ENCODE results near the gene SLC7A5.

Gene SLC7A5

DNA sequence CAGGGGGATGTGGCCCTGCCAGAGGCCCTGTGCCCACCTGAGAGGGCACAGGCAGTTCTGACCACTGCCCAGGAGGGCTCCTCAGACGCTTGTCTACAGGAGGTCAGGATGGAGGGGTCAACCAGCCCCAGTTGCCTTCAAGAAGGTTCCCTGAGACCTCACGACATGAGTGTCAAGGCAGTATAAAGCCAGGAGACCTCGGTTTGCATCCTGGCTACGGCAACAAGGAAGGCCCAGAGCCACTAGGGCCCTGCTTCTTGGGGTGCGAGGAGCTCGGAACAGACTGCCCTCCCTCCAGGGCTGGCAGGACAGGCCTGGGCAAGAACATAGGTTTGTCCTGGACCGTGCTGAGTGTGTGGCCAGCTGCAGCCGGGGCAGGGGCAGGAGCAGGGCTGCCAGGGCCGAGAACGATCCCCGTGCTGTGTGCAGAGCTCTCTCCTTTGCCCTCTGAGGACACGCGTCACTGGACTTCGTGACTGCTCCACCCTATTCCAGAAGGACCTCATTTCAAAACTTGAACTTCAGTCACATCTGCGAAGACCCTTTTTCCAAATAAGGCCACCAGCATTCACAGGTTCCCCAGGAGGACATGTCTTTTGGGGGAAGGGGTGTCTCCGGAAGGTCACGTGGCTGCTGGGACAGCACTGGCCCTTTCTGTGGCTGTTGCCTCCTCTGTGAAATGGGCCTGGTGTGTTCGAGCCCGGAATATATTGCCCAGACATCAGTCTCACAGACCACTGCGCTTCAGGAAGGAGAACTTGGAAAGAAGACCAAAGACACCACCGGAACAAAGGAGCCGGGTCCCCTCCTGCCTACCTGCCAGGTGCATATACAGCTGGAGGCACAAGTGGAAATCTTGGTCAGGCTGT is 27.7 kb downstream of the SLC7A5 start:
- FAIRE-seq (no peak), DNase-seq (ENCODE audit: insufficient read length, low spot score) (no peak)
- TF ChIP-seq, protein P1, sequence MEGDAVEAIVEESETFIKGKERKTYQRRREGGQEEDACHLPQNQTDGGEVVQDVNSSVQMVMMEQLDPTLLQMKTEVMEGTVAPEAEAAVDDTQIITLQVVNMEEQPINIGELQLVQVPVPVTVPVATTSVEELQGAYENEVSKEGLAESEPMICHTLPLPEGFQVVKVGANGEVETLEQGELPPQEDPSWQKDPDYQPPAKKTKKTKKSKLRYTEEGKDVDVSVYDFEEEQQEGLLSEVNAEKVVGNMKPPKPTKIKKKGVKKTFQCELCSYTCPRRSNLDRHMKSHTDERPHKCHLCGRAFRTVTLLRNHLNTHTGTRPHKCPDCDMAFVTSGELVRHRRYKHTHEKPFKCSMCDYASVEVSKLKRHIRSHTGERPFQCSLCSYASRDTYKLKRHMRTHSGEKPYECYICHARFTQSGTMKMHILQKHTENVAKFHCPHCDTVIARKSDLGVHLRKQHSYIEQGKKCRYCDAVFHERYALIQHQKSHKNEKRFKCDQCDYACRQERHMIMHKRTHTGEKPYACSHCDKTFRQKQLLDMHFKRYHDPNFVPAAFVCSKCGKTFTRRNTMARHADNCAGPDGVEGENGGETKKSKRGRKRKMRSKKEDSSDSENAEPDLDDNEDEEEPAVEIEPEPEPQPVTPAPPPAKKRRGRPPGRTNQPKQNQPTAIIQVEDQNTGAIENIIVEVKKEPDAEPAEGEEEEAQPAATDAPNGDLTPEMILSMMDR (IDR thresholded peaks at IDR 0.05; ENCODE audit: insufficient read depth, missing control alignments), result no peak

DNA sequence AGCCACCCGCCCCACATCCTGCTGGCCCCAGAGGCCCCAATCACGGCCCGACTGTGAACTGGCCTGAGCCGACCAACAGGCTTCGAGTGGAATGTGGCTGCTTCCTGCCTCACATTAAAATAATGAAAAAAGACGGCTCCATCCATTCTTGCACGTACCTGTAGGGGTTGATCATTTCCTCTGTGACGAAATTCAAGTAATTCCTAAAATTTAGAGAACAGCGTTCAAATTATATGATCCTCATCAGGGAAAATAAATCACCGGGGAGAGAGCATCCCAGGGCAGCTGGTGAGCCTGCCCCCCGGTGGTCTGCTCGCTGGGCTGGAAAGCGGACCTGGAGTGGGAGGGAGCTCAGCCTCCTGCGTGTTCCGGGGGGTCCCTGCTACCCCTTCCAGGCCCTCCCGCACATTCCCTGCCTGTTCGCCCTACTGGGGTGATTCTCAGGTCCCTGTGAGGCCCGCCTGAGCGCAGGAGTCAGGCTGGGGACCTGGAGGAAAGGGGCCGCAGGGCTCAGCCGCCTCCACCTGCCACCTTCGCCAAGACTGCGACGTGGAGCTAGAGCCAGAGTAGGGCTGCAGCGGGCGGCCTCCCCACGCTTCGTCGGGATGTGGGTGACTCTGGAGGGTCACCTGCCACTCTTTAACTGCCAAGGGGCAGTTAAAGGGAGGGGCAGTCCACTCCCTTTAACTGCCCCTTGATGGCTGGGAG is 28.9 kb downstream of the SLC7A5 start:
- no peak for DNase-seq (ENCODE audit: insufficient read length, low spot score)
- FAIRE-seq, result no peak
- TF ChIP-seq, protein P1 (IDR thresholded peaks at IDR 0.05; ENCODE audit: insufficient read depth, missing control alignments), result no peak

DNA sequence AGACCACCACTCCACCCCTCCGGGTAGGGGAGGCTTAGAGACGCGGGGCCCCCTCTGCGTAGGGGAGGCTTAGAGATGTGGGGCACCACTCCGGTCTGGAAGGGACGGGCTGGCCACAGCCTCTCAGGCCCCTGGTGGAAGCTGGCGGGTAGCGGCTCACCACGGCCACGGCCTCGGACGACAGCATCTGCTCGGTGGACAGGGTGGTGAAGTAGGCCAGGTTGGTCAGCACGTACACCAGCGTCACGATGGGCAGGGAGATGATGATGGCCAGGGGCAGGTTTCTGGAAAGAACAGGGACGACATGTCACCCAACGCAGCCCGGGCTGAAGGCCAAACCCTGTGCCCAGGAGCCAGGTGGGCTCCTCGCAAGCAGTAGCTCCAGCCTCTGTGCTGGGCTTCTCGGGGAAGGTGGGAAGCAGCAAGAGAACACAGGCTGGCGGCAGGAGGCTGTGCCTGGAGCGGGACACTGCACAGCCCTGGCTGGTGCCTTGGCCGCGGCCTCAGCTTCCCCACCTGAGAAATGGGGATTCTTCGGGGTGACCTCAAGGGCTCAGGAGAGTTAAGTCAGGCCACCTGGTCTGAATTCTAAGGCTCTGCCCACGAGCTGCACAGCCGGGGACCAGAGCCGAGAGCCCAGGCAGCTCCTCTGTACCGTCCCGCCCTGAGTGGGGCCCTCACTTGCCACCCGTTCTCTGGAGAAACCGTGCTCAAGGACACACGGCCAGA is 29.6 kb downstream of the SLC7A5 start:
- FAIRE-seq, result no peak
- TF ChIP-seq, protein P1 (IDR thresholded peaks at IDR 0.05; ENCODE audit: insufficient read depth, missing control alignments), result no peak
- DNase-seq (ENCODE audit: insufficient read length, low spot score), result no peak

DNA sequence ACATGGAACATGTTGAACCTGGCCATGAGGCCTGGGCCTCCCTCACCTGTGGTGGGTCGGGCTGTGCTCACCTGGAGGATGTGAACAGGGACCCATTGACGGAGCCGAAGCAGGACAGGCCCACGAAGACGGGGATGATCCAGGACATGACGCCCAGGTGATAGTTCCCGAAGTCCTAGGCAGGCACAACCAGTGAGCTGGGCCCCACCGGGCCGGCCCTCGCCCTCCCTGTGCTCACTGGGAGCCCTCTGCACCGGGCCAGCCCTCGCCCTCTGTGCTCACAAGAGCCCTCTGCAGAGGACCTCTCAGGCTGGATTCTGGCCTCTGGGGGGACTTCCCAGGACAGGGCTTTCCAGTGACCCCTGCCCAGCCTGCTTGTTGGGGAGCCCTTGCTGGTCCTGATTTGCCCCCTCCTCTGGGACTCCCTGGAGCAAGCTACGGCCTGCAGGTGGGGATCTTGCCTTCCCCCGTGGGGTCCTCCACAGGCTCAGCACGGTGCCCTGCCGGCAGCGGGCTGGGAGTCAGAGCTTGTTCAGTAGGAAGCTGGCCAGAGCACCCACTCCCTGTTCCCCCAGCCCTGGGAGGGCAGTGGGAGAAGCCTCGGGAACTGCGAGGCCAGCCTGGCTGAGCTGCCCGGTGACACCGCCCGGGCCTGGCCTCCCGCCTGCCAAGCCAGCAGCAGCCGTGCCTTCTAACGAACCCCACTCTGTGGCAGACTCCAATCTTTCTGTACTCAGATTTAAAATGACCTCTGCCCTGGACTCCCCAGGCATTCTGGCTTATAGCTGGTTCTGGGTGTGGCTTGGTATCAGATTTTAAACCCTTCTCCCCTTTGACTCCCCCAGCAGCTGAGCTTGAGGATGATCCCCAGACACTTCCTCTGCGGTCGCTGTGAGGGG is 30.4 kb downstream of the SLC7A5 start:
- DNase-seq (ENCODE audit: insufficient read length, low spot score) (no peak), FAIRE-seq (no peak)
- TF ChIP-seq, protein P1 (IDR thresholded peaks at IDR 0.05; ENCODE audit: insufficient read depth, missing control alignments), result no peak

DNA sequence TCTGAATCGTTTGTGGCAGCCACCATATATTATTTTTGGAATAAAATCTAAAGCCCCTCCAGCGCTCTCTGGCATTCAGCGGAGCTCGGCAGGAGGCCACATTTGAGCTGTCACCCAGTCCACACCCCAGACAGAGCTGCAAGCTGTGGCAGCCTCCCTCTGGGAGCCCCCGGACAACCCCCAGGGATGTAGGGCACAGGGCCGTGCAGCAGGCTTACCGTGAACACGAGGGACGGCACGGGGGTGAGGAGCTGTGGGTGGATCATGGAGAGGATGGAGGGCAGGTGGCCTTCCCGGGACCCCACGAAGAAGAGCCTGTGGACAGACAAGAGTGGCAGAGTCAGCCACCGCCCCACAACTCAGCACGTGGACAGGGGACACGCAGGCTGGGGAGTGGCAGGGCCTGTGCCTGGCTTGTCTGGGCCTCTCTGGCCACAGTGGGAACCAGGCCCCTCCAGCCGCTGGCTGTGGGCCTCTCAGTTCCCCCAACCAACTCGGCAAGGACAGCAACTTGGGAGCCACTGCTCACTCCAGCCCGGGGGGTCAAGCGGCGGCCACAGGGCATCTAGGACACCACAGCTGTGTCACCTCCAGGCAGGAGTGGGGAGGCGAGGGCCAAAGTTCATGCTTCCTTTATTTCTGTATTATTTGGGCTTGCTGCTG is 31.5 kb downstream of the SLC7A5 start:
- DNase-seq (ENCODE audit: insufficient read length, low spot score) (no peak), FAIRE-seq (no peak)
- TF ChIP-seq, protein P1 (IDR thresholded peaks at IDR 0.05; ENCODE audit: insufficient read depth, missing control alignments), result no peak

Measured in D721Med (cell line).